DND-41 (cell line): ENCODE results near the gene LYRM9.
"Not testable (repeated sequence)": the region's sequence is repeated elsewhere in the genome, so short reads cannot be mapped to it uniquely, and the experiment has no call there.

Source experiments
- EZH2 ChIP-seq: IDR thresholded peaks from 3 replicates; pipeline ENCODE4 v1.6.1; 2012; ENCODE audit warnings: borderline replicate concordance, low read depth, mild to moderate bottlenecking, moderate library complexity, low read length, inconsistent platforms; ENCODE audit not compliant: severe bottlenecking
- TF ChIP-seq, protein P1 (sequence below): IDR thresholded peaks from 2 replicates; pipeline ENCODE4 v1.5.1; 2012; ENCODE audit warnings: borderline replicate concordance, low read length, moderate library complexity, mild to moderate bottlenecking; ENCODE audit not compliant: poor library complexity, severe bottlenecking; ENCODE audit errors: extremely low read depth

DNA sequence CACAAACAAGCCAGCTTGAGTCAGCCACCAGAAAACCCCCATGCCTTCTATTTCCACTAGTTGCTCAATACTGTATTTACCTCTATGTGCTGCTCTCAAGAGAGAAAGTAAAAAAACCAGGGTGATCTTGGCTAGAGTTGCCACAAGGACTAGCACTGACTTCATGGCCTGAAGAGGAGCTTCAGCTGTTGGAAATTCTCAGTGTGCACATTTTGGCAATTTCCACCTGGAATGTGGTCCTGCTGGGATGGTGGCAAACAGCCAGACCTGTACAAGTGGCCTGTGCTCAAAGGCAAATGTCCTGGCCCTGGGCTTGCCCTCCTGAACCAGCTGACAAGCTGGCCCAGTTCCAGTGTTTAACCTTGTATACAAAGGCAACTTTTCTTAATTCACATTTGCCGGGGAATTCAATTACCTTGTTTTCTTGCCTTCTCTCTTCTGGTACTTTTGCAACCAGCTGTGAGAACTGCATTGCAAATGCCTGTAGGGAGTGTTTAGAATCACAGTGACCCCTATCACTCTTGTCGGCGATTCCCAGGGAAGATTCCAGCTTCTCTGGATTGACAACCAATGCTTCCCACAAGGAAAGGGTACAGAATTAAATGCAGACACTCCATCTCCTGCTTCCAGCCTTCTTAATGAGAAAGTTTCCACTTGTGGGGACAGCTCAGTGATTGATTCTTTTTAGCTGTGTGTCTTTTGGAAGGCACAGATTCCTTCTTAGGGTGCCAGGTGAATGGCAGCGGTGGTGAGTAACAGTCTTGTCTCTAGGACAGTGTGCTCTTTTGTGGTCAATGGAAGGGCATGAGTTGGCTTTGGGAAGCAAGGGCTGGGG, 53.4 kb downstream of the LYRM9 start:
- not testable (repeated sequence) for TF ChIP-seq EZH2
- TF ChIP-seq, protein P1, sequence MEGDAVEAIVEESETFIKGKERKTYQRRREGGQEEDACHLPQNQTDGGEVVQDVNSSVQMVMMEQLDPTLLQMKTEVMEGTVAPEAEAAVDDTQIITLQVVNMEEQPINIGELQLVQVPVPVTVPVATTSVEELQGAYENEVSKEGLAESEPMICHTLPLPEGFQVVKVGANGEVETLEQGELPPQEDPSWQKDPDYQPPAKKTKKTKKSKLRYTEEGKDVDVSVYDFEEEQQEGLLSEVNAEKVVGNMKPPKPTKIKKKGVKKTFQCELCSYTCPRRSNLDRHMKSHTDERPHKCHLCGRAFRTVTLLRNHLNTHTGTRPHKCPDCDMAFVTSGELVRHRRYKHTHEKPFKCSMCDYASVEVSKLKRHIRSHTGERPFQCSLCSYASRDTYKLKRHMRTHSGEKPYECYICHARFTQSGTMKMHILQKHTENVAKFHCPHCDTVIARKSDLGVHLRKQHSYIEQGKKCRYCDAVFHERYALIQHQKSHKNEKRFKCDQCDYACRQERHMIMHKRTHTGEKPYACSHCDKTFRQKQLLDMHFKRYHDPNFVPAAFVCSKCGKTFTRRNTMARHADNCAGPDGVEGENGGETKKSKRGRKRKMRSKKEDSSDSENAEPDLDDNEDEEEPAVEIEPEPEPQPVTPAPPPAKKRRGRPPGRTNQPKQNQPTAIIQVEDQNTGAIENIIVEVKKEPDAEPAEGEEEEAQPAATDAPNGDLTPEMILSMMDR = not testable (repeated sequence)
